HCT116 (cell line): ENCODE measurements around the gene MICAL3. TPM values are rescaled to one million over a fixed set of nuclear protein-coding genes. Genes with fewer than 3 reads are reported as not detected.

ENCODE experiments used
- ATAC-seq: fragments of 200-7000 bp; cut with Tn5 transposase; 2 replicates; pipeline ENCODE4 v1.9.1; 2020; ENCODE audit warnings: mild to moderate bottlenecking, moderate library complexity
- BruUV-seq: library from RNA; stranded (reverse); fragments of 400-500 nt; replicated peaks from 2 replicates; lab custom pipeline; 2021; lab: Mats Ljungman, UMichigan
- CTCF ChIA-PET: fragments of 300-600 bp; sonication (Branson Sonifier 250); formaldehyde crosslinking; loops from one replicate; lab custom pipeline; 2021; ENCODE audit warnings: antibody characterized with exemption; lab: Charles Lee
- POLR2A ChIA-PET: fragments of 300-600, 350-600 bp; sonication (Branson Sonifier 250); formaldehyde crosslinking; loops from one replicate; lab custom pipeline; 2021; ENCODE audit warnings: antibody characterized with exemption; lab: Charles Lee
- RAD21 ChIA-PET, 2 experiments: fragments of 300-600 bp; sonication (Branson Sonifier 250); formaldehyde crosslinking; loops; one replicate each; lab custom pipeline; 2023; ENCODE audit warnings: low total read pairs in 2 of 2; ENCODE audit not compliant: uncharacterized antibody in 2 of 2, unreplicated experiment in 2 of 2, low non-redundant PET in 1 of 2; lab: Charles Lee
- DNase-seq: peaks from one replicate; pipeline ENCODE4 v3.0.0-alpha.2; 2010; ENCODE audit warnings: low read depth, low spot score
- H2AFZ ChIP-seq: fragments of 200-600 bp; shearing (Covaris generic), sonication (generic); 2 replicates; pipeline ENCODE4 v1.6.1; 2017; ENCODE audit warnings: low read depth, mixed run types, mixed read lengths, antibody characterized with exemption, low read length; ENCODE audit not compliant: poor library complexity, severe bottlenecking
- H3K27ac ChIP-seq: 2 replicates; pipeline ENCODE4 v1.5.1; 2012; ENCODE audit warnings: low read depth, low read length
- H3K27me3 ChIP-seq: fragments of 200-600 bp; sonication (generic); 2 replicates; pipeline ENCODE4 v1.6.1; 2016; ENCODE audit warnings: mixed run types, low read length, mixed read lengths; ENCODE audit not compliant: insufficient read depth
- H3K36me3 ChIP-seq, 2 experiments: fragments of 200-500 bp in 1 of 2; fragments of 200-600 bp in 1 of 2; sonication (Bioruptor generic) in 1 of 2; sonication (generic) in 1 of 2; 2 replicates each; pipeline versions ENCODE4 v1.5.1 to v1.6.1; 2014 to 2016; ENCODE audit warnings: low read length in 2 of 2, inconsistent platforms in 1 of 2, mixed read lengths in 1 of 2, mixed run types in 1 of 2; ENCODE audit not compliant: insufficient read depth in 2 of 2, control insufficient read depth in 1 of 2
- H3K4me1 ChIP-seq, 2 experiments: fragments of 200-600 bp in 1 of 2; sonication (generic) in 1 of 2; 2 replicates each; pipeline versions ENCODE4 v1.5.1 to v1.6.1; 2012 to 2017; ENCODE audit warnings: low read length in 2 of 2, inconsistent platforms in 1 of 2, mild to moderate bottlenecking in 1 of 2, mixed read lengths in 1 of 2, mixed run types in 1 of 2, moderate library complexity in 1 of 2; ENCODE audit not compliant: insufficient read depth in 2 of 2, control insufficient read depth in 1 of 2
- H3K4me2 ChIP-seq: fragments of 200-600 bp; sonication (generic); 2 replicates; pipeline ENCODE4 v1.6.1; 2017; ENCODE audit warnings: mixed run types, low read length, mixed read lengths
- H3K4me3 ChIP-seq, 2 experiments: fragments of 200-600 bp in 1 of 2; sonication (generic) in 1 of 2; replicated peaks in 1 of 2; 2 replicates each; pipeline ENCODE4 v1.5.1; 2011 to 2016; ENCODE audit warnings: low read length in 2 of 2, control low read depth in 1 of 2, low read depth in 1 of 2, mild to moderate bottlenecking in 1 of 2, mixed read lengths in 1 of 2, mixed run types in 1 of 2
- H3K79me2 ChIP-seq: fragments of 200-600 bp; sonication (generic); 2 replicates; pipeline ENCODE4 v1.6.1; 2017; ENCODE audit warnings: mild to moderate bottlenecking, mixed run types, low read length, moderate library complexity, mixed read lengths; ENCODE audit not compliant: insufficient read depth
- H3K9ac ChIP-seq: fragments of 200-600 bp; sonication (generic); 2 replicates; pipeline ENCODE4 v1.6.1; 2016; ENCODE audit warnings: low read length, mixed read lengths
- H3K9me2 ChIP-seq: fragments of 200-600 bp; sonication (generic), shearing (Covaris generic); 2 replicates; pipeline ENCODE4 v1.6.1; 2017; ENCODE audit warnings: mixed run types, mild to moderate bottlenecking, moderate library complexity; ENCODE audit not compliant: insufficient read depth
- H3K9me3 ChIP-seq, 2 experiments: fragments of 200-500 bp in 1 of 2; fragments of 200-600 bp in 1 of 2; sonication (Bioruptor generic) in 1 of 2; sonication (generic) in 1 of 2; 2 replicates each; pipeline ENCODE4 v1.6.1; 2014 to 2017; ENCODE audit warnings: low read length in 2 of 2, mixed read lengths in 2 of 2, inconsistent platforms in 1 of 2, low read depth in 1 of 2, mild to moderate bottlenecking in 1 of 2, mixed run types in 1 of 2, moderate library complexity in 1 of 2; ENCODE audit not compliant: control insufficient read depth in 1 of 2, insufficient read depth in 1 of 2
- H4K20me1 ChIP-seq: fragments of 200-600 bp; sonication (generic), shearing (Covaris generic); 2 replicates; pipeline ENCODE4 v1.6.1; 2017; ENCODE audit warnings: mixed run types, mild to moderate bottlenecking, moderate library complexity; ENCODE audit not compliant: insufficient read depth
- CBX3 ChIP-seq: IDR thresholded peaks from 2 replicates; pipeline ENCODE4 v1.6.1; 2012; ENCODE audit warnings: low read depth
- CTCF ChIP-seq, 3 experiments: fragments of 200-600 bp in 1 of 3; sonication (generic) in 1 of 3; IDR thresholded peaks in 2 of 3; conservative IDR thresholded peaks in 1 of 3; 2 replicates each; pipeline ENCODE4 v1.5.1; 2012 to 2017; ENCODE audit warnings: low read depth in 2 of 3, low read length in 2 of 3, antibody characterized with exemption in 1 of 3, borderline replicate concordance in 1 of 3, control low read depth in 1 of 3, mild to moderate bottlenecking in 1 of 3, mixed read lengths in 1 of 3, mixed run types in 1 of 3, moderate library complexity in 1 of 3; ENCODE audit not compliant: insufficient read depth in 1 of 3
- EGR1 ChIP-seq: IDR thresholded peaks from 2 replicates; pipeline ENCODE4 v1.6.1; 2012; ENCODE audit warnings: low read depth
- JUND ChIP-seq: IDR thresholded peaks from 2 replicates; pipeline ENCODE4 v1.6.1; 2012
- MAX ChIP-seq: IDR thresholded peaks from 2 replicates; pipeline ENCODE4 v1.6.1; 2012
- RAD21 ChIP-seq: IDR thresholded peaks from 2 replicates; pipeline ENCODE4 v1.6.1; 2012; ENCODE audit warnings: low read depth, mild to moderate bottlenecking
- SIN3A ChIP-seq: IDR thresholded peaks from 2 replicates; pipeline ENCODE4 v1.6.1; 2012; ENCODE audit warnings: low read depth
- SP1 ChIP-seq: IDR thresholded peaks from 2 replicates; pipeline ENCODE4 v1.6.1; 2012; ENCODE audit warnings: low read depth
- TCF7L2 ChIP-seq: IDR thresholded peaks from 2 replicates; pipeline ENCODE4 v1.7.0; 2011; ENCODE audit warnings: borderline replicate concordance, inconsistent platforms; ENCODE audit not compliant: insufficient read depth, insufficient read length; ENCODE audit errors: extremely low read depth
- ZNF274 ChIP-seq: fragments of 200-500 bp; sonication (Bioruptor generic); IDR thresholded peaks from 2 replicates; pipeline ENCODE4 v1.6.1; 2014; ENCODE audit warnings: mild to moderate bottlenecking, low read depth, low read length, inconsistent platforms
- intact Hi-C: fragments of 100-400 bp; cut with micrococcal nuclease; formaldehyde crosslinking; loops from 2 replicates; pipeline ENCODE4 v1.10.0; 2022
- total RNA-seq: library from RNA; stranded (reverse); gene quantifications from one replicate; pipeline ENCODE4 v1.2.1, GENCODE V29; 2021; ENCODE audit not compliant: unreplicated experiment

Gene MICAL3
- total RNA-seq, 1 experiment from 2014 or later: 30.8 TPM

- Histone ChIP-seq H3K27ac (no peak overlapping the region), H3K4me3 (no peak overlapping the region), H3K4me2 (no peak overlapping the region), H3K9me3 (no peaks in the 10 kb centered on the region), H3K9ac (no peak overlapping the region), H3K4me1 (no peaks in the 10 kb centered on the region), H3K79me2 (no peaks in the 10 kb centered on the region), H3K9me2 (no peaks in the 10 kb centered on the region), H2AFZ (no peak overlapping the region), H4K20me1 (no peaks in the 10 kb centered on the region), H3K27me3 (no peaks in the 10 kb centered on the region), H3K36me3 (peaks cover 9 to 26% of the 10 kb centered on the region in 2 experiments; a peak in 3 of 4 replicates)
- peak; percentile 97 for ATAC-seq
- intact Hi-C loops: loop anchor here (1.0 kb wide), 2 partner anchors 201 to 246 kb away; no protein-coding TSS in a partner anchor
- BruUV-seq: no TSS peak
- ChIA-PET RAD21 (interaction anchor here (0.5 to 2.3 kb wide), 5 partner anchors 88 to 247 kb away, joined by 3 to 12 read pairs (median 3); partner anchors contain the start of gene PEX26 (in 1 of the 2)), CTCF (interaction anchor here (1.0 to 5.5 kb wide), 3 partner anchors 45 to 246 kb away, joined by 3 to 121 read pairs (median 4); partner anchors contain the start of gene PEX26), POLR2A (no interaction called here)
- no peak for TF ChIP-seq ZNF274
- no peak for TF ChIP-seq TCF7L2
- TF ChIP-seq EGR1: no peak
- TF ChIP-seq CTCF (IDR thresholded peaks at IDR 0.05 in 2 of 3, conservative IDR thresholded peaks at IDR 0.05 in 1 of 3; ENCODE audit: borderline replicate concordance in 1 of 3, insufficient read depth in 1 of 3, low read depth in 2 of 3, low read length in 2 of 3): peak; percentile 77 to 99 (median 98); a peak in 5 of 6 replicates
- TF ChIP-seq CBX3: no peak
- TF ChIP-seq MAX: no peak
- TF ChIP-seq JUND: no peak
- no peak for TF ChIP-seq SIN3A
- TF ChIP-seq SP1: no peak
- TF ChIP-seq RAD21: peak; percentile 90
- DNase-seq: peak; percentile 52
Observed at GRCh38 chr22:17830043-17830961, 194.1 kb downstream of the MICAL3 start.
